Naive thymus-derived CD4-positive, alpha-beta T cell (primary cell): ENCODE measurements around the gene BLACAT1. TPM values are rescaled to one million over a fixed set of nuclear protein-coding genes. Genes with fewer than 3 reads are reported as not detected.
A peak's percentile ranks its signal among the peaks of the same experiment; 100 is the strongest.
"Not testable (repeated sequence)": the region's sequence is repeated elsewhere in the genome, so short reads cannot be mapped to it uniquely, and the experiment has no call there.

Experiments used
- ATAC-seq: fragments of 150-1000 bp; cut with Tn5 transposase; 2 replicates; pipeline ENCODE4 v1.10.0; 2021; ENCODE audit warnings: mild to moderate bottlenecking, moderate library complexity
- CTCF ChIA-PET: fragments of 350-600 bp; sonication (Branson Sonifier 250); formaldehyde crosslinking; loops from one replicate; lab custom pipeline; 2021; ENCODE audit warnings: antibody characterized with exemption; lab: Charles Lee
- POLR2A ChIA-PET: fragments of 350-600 bp; sonication (Branson Sonifier 250); formaldehyde crosslinking; loops from one replicate; lab custom pipeline; 2021; ENCODE audit warnings: antibody characterized with exemption, inconsistent platforms; lab: Charles Lee
- DNase-seq, 9 donors: peaks; one replicate each; pipeline versions ENCODE4 v3.0.0 to v3.0.0-alpha.2; 2020 to 2022; ENCODE audit warnings: mixed read lengths in 1 of 9
- H3K27ac ChIP-seq: one replicate; pipeline ENCODE4 v1.7.0; 2013; ENCODE audit warnings: mild to moderate bottlenecking, low read depth, low read length, moderate library complexity
- H3K27me3 ChIP-seq, 2 donors: one replicate each; pipeline ENCODE4 v1.7.0; 2013; ENCODE audit warnings: low read length in 2 of 2, mild to moderate bottlenecking in 2 of 2, moderate library complexity in 2 of 2; ENCODE audit not compliant: control insufficient read depth in 2 of 2, insufficient read depth in 2 of 2
- H3K36me3 ChIP-seq, 3 experiments: 1 replicate in 2 of 3; 2 replicates in 1 of 3; pipeline ENCODE4 v1.7.0; 2013; ENCODE audit warnings: low read length in 3 of 3, mild to moderate bottlenecking in 3 of 3, moderate library complexity in 1 of 3; ENCODE audit not compliant: insufficient read depth in 3 of 3, control insufficient read depth in 2 of 3
- H3K4me1 ChIP-seq, 2 donors: one replicate each; pipeline ENCODE4 v1.7.0; 2013; ENCODE audit warnings: low read length in 2 of 2, mild to moderate bottlenecking in 2 of 2, moderate library complexity in 1 of 2; ENCODE audit not compliant: control insufficient read depth in 2 of 2, insufficient read depth in 2 of 2
- H3K4me3 ChIP-seq: 2 replicates; pipeline ENCODE4 v1.7.0; 2013; ENCODE audit warnings: mild to moderate bottlenecking, low read length
- H3K9me3 ChIP-seq, 3 experiments: 1 replicate in 2 of 3; 2 replicates in 1 of 3; pipeline ENCODE4 v1.7.0; 2013; ENCODE audit warnings: low read length in 3 of 3; ENCODE audit not compliant: control insufficient read depth in 2 of 3
- H3K27ac Mint-ChIP-seq, 9 donors: one replicate each; pipeline ENCODE4 v1.8.0; 2020 to 2022; ENCODE audit warnings: mixed read lengths in 9 of 9, mild to moderate bottlenecking in 8 of 9, moderate library complexity in 5 of 9, inconsistent platforms in 2 of 9
- H3K27me3 Mint-ChIP-seq, 5 donors: one replicate each; pipeline ENCODE4 v1.8.0; 2021 to 2022; ENCODE audit warnings: mixed read lengths in 5 of 5, mild to moderate bottlenecking in 1 of 5
- H3K36me3 Mint-ChIP-seq, 5 donors: one replicate each; pipeline ENCODE4 v1.8.0; 2020 to 2022; ENCODE audit warnings: mixed read lengths in 5 of 5, mild to moderate bottlenecking in 3 of 5, inconsistent platforms in 1 of 5
- H3K4me1 Mint-ChIP-seq, 7 donors: one replicate each; pipeline ENCODE4 v1.8.0; 2020 to 2022; ENCODE audit warnings: mixed read lengths in 7 of 7, mild to moderate bottlenecking in 3 of 7, inconsistent platforms in 1 of 7
- H3K4me3 Mint-ChIP-seq, 10 donors: one replicate each; pipeline ENCODE4 v1.8.0; 2020 to 2022; ENCODE audit warnings: mild to moderate bottlenecking in 10 of 10, mixed read lengths in 10 of 10, moderate library complexity in 6 of 10, inconsistent platforms in 2 of 10
- H3K9me3 Mint-ChIP-seq, 11 donors: one replicate each; pipeline ENCODE4 v1.8.0; 2020 to 2022; ENCODE audit warnings: mixed read lengths in 11 of 11, mild to moderate bottlenecking in 4 of 11, inconsistent platforms in 1 of 11, moderate library complexity in 1 of 11
- intact Hi-C, 2 donors: fragments of 100-400 bp; cut with micrococcal nuclease; formaldehyde crosslinking; loops; one replicate each; pipeline ENCODE4 v1.15.1; 2023
- polyA plus RNA-seq, 2 donors: library from polyadenylated mRNA; unstranded; fragments of 300-500 nt; fragmentation: Illumina TruSeq; gene quantifications; one replicate each; pipeline ENCODE4 v1.2.3, GENCODE V29; 2021
- total RNA-seq, 6 experiments: library from RNA in 5 of 6; stranded (reverse) in 5 of 6; gene quantifications; 1 replicate in 5 of 6; 2 replicates in 1 of 6; pipeline ENCODE4 v1.2.3 and lab custom pipeline; 2021 to 2026

BLACAT1 gene
- total and polyA plus RNA-seq, 7 experiments from 2014 or later, result 0.12 to 0.44 (median 0.22) TPM; not detected in 2

GRCh38 chr1:205420938-205421337, 34.9 kb downstream of the BLACAT1 start:
- H3K4me3 Mint-ChIP-seq, result no peak overlapping the region
- H3K36me3 Mint-ChIP-seq, result no peaks in the 10 kb centered on the region
- no peaks in the 10 kb centered on the region for H3K9me3 Mint-ChIP-seq
- Histone ChIP-seq H3K27ac (no peak overlapping the region), H3K4me1 (no peaks in the 10 kb centered on the region), H3K27me3 (no peaks in the 10 kb centered on the region), H3K4me3 (no peak overlapping the region), H3K9me3 (no peaks in the 10 kb centered on the region), H3K36me3 (no peaks in the 10 kb centered on the region)
- no peak overlapping the region for H3K27ac Mint-ChIP-seq
- no peak for ATAC-seq
- no peak for DNase-seq
- no peaks in the 10 kb centered on the region for H3K4me1 Mint-ChIP-seq
- intact Hi-C loops, result no loop called here
- peaks cover 12 to 71% (median 28%) of the 10 kb centered on the region in 5 donors for H3K27me3 Mint-ChIP-seq
- ChIA-PET CTCF (no interaction called here), POLR2A (interaction anchor here (0.6 to 0.7 kb wide), 2 partner anchors 14 to 136 kb away, joined by 3 read pairs; no protein-coding TSS in a partner anchor)

- H3K36me3 ChIP-seq, result no peaks in the 10 kb centered on the region
- H3K4me3 Mint-ChIP-seq, result no peak overlapping the region
- no peak overlapping the region for H3K27ac ChIP-seq
- no peak overlapping the region for H3K4me3 ChIP-seq
- intact Hi-C loops, result no loop called here
- no peaks in the 10 kb centered on the region for H3K4me1 Mint-ChIP-seq
- no peaks in the 10 kb centered on the region for H3K9me3 ChIP-seq
- peaks cover 0 to 4% (median 0%) of the 10 kb centered on the region in 5 donors for H3K36me3 Mint-ChIP-seq
- ChIA-PET CTCF (no interaction called here), POLR2A (interaction anchor here (0.7 kb wide), 1 partner anchor 200 kb away, joined by 3 read pairs; no protein-coding TSS in a partner anchor)
- DNase-seq, result no peak
- no peaks in the 10 kb centered on the region for H3K4me1 ChIP-seq
- no peak for ATAC-seq
- no peak overlapping the region for H3K27ac Mint-ChIP-seq
- no peaks in the 10 kb centered on the region for H3K27me3 ChIP-seq
- H3K9me3 Mint-ChIP-seq, result no peaks in the 10 kb centered on the region
- H3K27me3 Mint-ChIP-seq, result peaks cover 5 to 58% (median 14%) of the 10 kb centered on the region in 5 donors
Measured at GRCh38 chr1:205417870-205418635, 37.8 kb downstream of the BLACAT1 start.

GRCh38 chr1:205416322-205416721, 39.5 kb downstream of the BLACAT1 start:
- Histone ChIP-seq H3K27me3 (no peaks in the 10 kb centered on the region), H3K4me1 (no peaks in the 10 kb centered on the region), H3K27ac (no peak overlapping the region), H3K36me3 (no peaks in the 10 kb centered on the region), H3K9me3 (no peaks in the 10 kb centered on the region), H3K4me3 (no peak overlapping the region)
- H3K36me3 Mint-ChIP-seq, result peaks cover 0 to 4% (median 0%) of the 10 kb centered on the region in 5 donors
- no peak for ATAC-seq
- H3K4me1 Mint-ChIP-seq, result no peaks in the 10 kb centered on the region
- no peak overlapping the region for H3K27ac Mint-ChIP-seq
- ChIA-PET POLR2A (interaction anchor here (1.2 kb wide), 1 partner anchor 17 kb away, joined by 3 read pairs; no protein-coding TSS in a partner anchor), CTCF (interaction anchor here (0.7 kb wide), 1 partner anchor 17 kb away, joined by 3 read pairs; no protein-coding TSS in a partner anchor)
- no peak overlapping the region for H3K4me3 Mint-ChIP-seq
- intact Hi-C loops, result no loop called here
- DNase-seq, result no peak
- H3K9me3 Mint-ChIP-seq, result peaks cover 0 to 1% (median 0%) of the 10 kb centered on the region in 11 donors
- H3K27me3 Mint-ChIP-seq, result peaks cover 4 to 55% (median 5%) of the 10 kb centered on the region in 5 donors

- no peak overlapping the region for H3K27ac Mint-ChIP-seq
- CTCF ChIA-PET, result no interaction called here
Measured at GRCh38 chr1:205410581-205411298, 45.1 kb downstream of the BLACAT1 start.

GRCh38 chr1:205407970-205408369, 47.9 kb downstream of the BLACAT1 start:
- no peak overlapping the region for H3K4me3 Mint-ChIP-seq
- H3K27me3 Mint-ChIP-seq, result peaks cover 0 to 44% (median 4%) of the 10 kb centered on the region in 5 donors
- Histone ChIP-seq H3K4me1 (peaks cover 0 to 3% of the 10 kb centered on the region in 2 donors), H3K27me3 (no peaks in the 10 kb centered on the region), H3K27ac (no peak overlapping the region), H3K36me3 (no peaks in the 10 kb centered on the region), H3K4me3 (no peak overlapping the region), H3K9me3 (no peaks in the 10 kb centered on the region)
- H3K4me1 Mint-ChIP-seq, result peaks cover 0 to 13% (median 5%) of the 10 kb centered on the region in 7 donors
- CTCF ChIA-PET, result interaction anchor here (0.9 kb wide), 1 partner anchor 11 kb away, joined by 4 read pairs; no protein-coding TSS in a partner anchor
- peaks cover 0 to 10% (median 2%) of the 10 kb centered on the region in 11 donors for H3K9me3 Mint-ChIP-seq
- ATAC-seq (no peak), DNase-seq (no peak)
- POLR2A ChIA-PET, result no interaction called here
- intact Hi-C loops, result no loop called here
- H3K36me3 Mint-ChIP-seq, result peaks cover 0 to 10% (median 0%) of the 10 kb centered on the region in 5 donors
- H3K27ac Mint-ChIP-seq, result peak overlapping the region in 2 of 9 donors; percentile 6 to 7

More at GRCh38 chr1:205410581-205411298, 45.1 kb downstream of the BLACAT1 start:
- Histone ChIP-seq H3K4me1 (peaks cover 0 to 3% of the 10 kb centered on the region in 2 donors), H3K27me3 (no peaks in the 10 kb centered on the region), H3K27ac (no peak overlapping the region), H3K4me3 (no peak overlapping the region), H3K36me3 (no peaks in the 10 kb centered on the region), H3K9me3 (no peaks in the 10 kb centered on the region)
- DNase-seq, result no peak
- intact Hi-C loops, result no loop called here
- Mint-ChIP-seq H3K36me3 (peaks cover 0 to 13% (median 0%) of the 10 kb centered on the region in 5 donors), H3K4me3 (no peak overlapping the region), H3K27me3 (peaks cover 0 to 40% (median 9%) of the 10 kb centered on the region in 5 donors), H3K4me1 (peaks cover 0 to 13% (median 5%) of the 10 kb centered on the region in 7 donors), H3K9me3 (peaks cover 0 to 6% (median 1%) of the 10 kb centered on the region in 11 donors)
- no peak for ATAC-seq
- POLR2A ChIA-PET, result no interaction called here

GRCh38 chr1:205406252-205406651, 49.6 kb downstream of the BLACAT1 start:
- H3K4me3 ChIP-seq, ATAC-seq, H3K4me1 ChIP-seq, CTCF ChIA-PET, H3K27me3 ChIP-seq, H3K9me3 ChIP-seq, H3K27ac Mint-ChIP-seq, H3K27ac ChIP-seq, intact Hi-C loops, H3K36me3 ChIP-seq, H3K36me3 Mint-ChIP-seq: not testable (repeated sequence)
- peaks cover 0 to 13% (median 5%) of the 10 kb centered on the region in 7 donors for H3K4me1 Mint-ChIP-seq
- peaks cover 0 to 35% (median 4%) of the 10 kb centered on the region in 5 donors for H3K27me3 Mint-ChIP-seq
- peak overlapping the region in 3 of 10 donors; percentile 5 to 26 (median 25) for H3K4me3 Mint-ChIP-seq
- POLR2A ChIA-PET, result interaction anchor here (0.8 to 1.8 kb wide), 2 partner anchors 15 to 35 kb away, joined by 3 to 4 read pairs; no protein-coding TSS in a partner anchor
- peak in 4 of 9 donors; percentile 3 to 18 (median 8) for DNase-seq
- H3K9me3 Mint-ChIP-seq, result peaks cover 0 to 10% (median 2%) of the 10 kb centered on the region in 11 donors
